NAMALWA (cell line): ENCODE data around the gene RBM6.
A peak's percentile ranks its signal among the peaks of the same experiment; 100 is the strongest.

Experiments
- DNase-seq: peaks from one replicate; pipeline ENCODE4 v3.0.0-alpha.2; 2015; ENCODE audit warnings: low spot score

RBM6 gene

DNA sequence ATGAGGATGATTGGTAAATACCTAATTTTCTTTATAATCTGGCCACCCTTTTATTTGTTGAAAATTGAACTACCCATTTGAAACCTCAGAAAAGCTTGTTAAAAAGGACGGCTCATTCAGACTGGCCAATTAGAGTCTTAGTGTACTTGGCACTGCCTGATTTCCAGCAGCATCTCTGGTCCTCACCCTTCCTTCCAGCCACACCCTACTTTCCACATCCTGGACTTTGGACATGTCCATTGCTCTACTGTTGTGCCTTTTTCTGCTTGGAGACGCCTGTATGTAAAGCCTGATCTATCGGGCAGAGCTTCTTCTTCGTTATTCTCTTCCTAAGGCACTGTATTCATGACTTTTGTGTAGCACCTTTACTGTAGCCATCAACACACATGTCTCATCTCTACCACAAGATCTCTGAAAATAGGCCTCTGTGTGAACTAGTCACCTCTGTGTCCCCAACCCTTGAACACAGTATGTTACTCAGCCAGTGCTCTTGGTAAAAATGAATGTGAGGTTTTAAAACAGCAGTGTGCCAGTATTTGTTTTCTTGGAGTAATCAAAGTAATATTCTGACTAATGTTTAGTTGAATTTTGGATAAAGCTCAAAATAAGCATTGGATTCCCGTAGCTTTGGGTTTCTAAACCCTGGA lies 155.5 kb downstream of the RBM6 start:
- no peak for DNase-seq

DNA sequence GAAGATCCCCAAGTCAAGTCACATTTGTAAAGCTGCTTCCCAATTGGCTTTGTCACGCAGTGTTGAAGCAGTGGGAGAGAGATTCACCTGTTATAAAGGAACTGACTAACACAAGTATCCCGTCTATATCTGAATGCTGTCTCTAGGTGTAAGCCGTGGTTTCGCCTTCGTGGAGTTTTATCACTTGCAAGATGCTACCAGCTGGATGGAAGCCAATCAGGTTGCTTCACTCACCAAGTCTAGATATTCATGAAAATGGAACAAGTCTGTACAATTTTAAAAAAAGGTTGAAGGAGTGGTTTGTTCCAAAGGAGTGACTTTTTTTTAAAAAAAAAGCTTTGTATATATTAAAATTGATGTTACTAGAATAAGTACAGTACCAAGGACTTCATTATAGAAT lies 160.4 kb downstream of the RBM6 start:
- no peak for DNase-seq

DNA sequence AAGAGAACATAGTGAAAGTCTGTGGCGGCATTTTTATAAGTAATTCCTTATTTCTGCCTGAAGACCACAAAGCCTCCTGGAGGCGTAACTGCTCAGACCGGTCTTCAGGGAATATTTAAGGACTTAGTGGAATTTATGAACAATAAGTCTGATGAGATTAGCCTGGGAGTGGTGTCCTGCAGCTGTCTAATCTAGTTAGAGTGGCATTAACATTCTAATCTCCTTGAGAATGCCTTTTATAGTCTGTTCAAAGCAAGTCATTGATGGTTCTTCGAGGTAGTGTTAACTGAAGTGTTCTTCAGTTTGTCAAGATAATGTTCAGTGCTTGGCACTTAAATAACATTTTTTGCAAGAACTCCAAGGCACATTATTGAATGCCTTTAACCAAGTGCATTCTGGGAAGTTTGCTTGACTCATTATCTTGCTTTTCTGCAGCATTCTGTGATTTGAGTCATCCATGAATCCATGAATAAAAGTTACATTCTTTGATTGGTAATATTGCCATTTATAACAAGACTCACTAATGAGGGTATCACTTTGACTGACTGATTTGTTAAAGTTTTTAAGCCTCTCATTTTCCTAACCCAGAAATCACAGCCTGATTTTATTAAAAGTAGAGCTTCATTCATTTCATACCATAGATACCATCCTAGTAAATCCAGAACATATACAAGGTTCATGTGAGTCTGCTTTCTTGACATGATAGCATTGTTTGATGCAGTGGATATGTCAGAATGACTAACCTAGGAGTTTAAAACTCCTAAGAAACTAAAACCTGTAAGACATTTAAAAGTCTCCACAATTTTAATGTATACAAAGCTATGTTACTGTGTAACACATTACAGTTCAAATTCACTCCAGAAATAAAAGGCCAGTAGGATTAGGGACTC lies 161.3 kb downstream of the RBM6 start:
- DNase-seq: no peak

DNA sequence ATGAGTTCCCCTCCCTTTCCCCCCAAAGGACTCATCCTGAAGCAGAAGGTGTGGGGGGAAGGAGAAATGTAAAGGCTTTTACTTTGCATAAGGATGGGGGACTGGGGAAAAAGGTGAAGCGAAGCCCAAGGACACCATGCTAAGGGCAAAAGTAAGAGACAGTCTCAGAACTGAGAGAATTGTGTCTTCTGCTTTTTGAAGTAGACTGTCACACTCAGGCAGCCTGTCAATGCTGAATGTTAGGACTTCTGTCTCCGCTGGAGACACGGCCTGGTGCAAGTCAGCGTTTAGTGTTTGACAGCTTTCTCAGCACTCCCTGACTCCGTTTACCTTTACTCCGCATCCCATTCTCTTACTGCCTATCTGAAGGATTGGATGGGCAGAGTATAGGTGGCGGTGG lies 162.6 kb downstream of the RBM6 start:
- no peak for DNase-seq

DNA sequence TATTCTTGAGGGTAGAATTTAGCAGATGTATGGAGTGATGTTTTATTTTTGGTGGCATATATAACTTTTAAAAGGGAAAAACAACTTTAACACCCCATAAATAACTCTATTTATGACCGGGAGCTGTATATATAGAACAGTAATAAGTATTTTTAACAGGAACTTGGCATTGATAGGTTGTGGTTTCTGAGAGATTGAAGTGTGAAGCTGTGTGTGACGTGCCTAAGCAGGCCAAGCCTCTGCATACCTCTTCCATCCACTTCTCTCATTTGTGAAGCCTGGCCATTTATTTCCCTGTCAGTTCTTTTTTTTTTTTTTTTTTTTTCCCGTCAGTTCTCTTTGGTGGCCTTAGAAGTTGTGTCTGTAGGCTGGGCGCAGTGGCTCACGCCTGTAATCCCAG lies 171.8 kb downstream of the RBM6 start:
- no peak for DNase-seq

DNA sequence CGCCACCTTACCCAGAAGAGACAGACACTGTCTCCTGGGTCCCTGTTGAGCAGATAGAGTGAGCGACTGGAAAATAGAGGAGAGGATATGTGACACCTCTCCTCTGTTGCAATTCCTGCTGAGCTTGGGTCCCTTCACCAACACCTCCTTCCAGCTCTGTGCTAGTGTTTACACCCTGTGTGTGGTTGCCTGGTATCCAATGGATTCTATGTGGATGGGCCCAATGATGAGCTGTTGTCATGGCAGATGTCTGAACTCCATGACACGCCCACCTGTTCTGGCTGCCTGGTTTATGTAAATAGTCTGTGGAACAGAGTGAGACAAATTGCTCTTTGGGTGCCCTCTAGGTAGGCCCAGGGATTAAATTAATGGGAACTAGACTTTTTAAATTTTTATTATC lies 172.5 kb downstream of the RBM6 start:
- peak; percentile 26 for DNase-seq

DNA sequence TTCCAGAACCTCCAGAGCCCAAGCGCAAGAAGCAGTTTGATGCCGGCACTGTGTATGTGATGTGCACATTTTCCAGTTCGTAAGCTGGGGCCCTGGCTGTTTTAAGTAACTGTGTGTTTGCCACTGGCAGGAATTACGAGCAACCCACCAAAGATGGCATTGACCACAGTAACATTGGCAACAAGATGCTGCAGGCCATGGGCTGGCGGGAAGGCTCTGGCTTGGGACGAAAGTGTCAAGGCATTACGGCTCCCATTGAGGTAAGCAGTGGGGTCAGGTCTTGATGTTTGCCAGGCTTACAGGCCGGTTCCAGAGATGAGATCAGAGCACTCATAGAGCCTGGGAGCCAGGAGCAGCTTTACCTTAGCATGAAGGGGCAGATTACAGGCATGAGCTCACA lies 177.2 kb downstream of the RBM6 start:
- DNase-seq: no peak

DNA sequence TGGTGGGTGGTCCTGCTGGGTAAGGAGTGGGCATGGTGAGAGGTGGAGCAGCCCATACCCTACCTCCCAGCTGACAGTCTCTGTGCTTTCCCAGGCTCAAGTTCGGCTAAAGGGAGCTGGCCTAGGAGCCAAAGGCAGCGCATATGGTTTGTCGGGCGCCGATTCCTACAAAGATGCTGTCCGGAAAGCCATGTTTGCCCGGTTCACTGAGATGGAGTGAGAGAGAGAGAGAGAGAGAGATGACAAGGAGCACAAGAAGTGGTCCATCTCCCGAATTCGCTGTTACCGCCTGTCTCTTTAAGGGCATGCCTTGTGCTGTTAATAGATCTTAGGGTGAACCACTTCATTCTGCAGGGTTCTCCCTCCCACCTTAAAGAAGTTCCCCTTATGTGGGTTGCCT lies 178.3 kb downstream of the RBM6 start:
- DNase-seq: no peak

DNA sequence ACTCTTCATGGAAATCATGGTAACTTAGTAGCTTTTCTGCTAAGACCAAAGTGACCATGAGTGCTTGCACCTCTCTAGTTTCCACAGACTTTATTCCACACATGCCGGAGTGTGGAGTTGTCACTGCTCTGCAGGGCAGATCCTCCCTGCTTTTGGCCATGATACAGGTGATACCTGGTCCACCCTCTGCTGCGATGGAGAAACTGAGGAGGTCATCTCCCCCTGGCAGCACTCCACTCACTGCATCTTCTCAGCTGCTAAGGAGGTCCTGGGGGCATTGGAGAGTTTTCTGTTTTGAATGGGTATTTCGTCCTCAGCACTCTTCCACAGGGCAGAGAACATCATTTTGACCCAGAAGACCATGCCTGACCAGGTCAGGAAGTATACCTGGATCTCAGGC lies 179.8 kb downstream of the RBM6 start:
- DNase-seq: no peak

DNA sequence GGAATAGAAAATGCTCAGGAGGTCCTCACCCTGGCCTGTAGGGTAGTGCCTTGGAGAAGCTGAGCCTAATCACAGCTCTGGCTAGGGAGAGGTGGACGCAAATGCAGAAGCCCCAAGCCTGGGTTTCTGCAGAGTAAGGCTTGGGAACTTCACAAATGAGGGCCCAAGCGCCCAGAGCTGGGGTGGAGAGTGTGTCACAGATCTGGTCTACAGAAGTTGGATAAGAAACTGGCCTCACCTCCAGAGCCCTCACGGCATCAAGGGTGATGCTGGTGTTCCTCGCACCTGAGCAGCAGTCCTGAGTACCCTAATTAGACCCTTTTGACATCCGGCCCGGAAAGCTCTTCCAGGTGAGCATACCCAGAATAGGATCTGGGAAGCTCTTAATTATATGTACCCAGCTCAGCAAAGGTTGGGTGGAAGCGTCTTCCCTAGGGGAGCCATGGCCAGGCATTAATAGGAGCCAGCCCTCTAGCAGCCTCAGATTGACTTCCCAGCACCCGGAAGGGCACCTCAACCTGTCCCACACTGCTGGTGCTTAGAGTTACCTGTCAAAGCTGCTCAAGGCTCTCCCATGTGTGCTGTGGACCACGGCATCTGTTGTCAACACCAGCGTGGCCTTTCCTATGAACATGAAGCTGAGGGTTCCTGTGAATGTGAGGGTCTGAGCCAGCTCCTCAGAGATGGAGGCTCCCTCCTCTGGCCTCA lies 180.6 kb downstream of the RBM6 start:
- no peak for DNase-seq

DNA sequence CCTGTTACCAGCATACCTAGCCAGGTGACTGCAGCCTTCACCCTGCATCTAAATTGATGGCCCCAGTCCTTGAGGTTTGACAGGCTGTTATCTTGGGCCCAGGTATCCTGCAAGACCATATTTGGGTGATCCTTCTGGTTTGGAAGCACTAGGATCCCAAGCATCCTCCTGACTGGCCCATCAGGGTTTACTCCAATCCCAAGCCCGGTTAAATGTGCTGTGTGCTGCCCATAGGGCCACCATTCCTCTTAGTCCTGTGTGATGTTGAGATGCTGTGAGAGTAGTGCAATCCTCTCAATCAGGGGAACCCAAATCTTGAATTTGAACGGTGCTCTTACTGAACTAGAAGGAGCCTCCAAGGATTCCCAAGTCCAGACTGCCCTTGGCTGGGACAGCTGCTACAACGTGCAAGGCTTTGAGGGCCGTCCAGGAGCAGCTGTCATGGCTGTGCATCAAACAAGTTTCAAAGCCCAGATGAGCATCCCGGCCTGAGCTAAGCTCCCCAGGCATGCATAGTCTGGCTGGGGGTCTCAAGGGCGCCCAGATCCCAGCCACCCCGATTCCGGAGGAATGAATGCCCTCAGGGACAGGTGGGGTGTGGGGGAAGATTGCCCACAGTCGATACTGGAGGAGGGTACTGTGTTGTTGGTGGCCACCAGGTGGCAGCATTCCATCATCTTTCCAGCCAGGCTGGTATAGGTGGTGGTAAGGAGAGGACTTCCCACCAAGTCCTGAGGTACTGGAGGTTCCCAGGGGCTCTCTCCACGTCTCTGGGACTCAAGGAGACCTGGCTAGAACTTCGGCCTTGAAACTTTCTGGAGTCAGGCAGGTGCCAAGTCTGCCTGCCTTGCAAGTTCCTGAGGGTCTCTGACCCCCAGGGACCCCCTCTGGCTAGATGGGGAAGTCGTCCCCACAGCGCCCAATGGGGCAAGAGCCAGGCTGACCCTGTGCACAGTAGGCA lies 181.4 kb downstream of the RBM6 start:
- DNase-seq: peak; percentile 71

DNA sequence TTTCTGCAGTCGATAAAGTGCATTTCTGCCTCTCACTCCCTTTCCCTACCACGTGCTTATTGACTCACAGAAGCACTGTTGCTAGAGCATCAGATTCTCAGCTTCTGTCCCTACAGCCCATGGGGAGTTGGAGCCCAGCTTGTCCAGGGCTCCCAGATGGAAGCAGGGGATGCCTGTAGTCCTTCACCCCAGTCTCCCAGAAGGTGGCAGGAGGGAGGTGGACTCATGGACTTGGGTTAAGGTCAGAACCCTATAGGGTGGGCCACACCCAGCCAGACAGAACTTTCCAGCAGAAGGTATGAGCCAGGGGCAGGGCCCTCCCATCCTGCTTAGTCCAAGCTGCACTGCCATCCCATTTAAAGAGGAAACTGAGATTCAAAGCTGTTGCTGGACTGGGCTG lies 182.1 kb downstream of the RBM6 start:
- no peak for DNase-seq

DNA sequence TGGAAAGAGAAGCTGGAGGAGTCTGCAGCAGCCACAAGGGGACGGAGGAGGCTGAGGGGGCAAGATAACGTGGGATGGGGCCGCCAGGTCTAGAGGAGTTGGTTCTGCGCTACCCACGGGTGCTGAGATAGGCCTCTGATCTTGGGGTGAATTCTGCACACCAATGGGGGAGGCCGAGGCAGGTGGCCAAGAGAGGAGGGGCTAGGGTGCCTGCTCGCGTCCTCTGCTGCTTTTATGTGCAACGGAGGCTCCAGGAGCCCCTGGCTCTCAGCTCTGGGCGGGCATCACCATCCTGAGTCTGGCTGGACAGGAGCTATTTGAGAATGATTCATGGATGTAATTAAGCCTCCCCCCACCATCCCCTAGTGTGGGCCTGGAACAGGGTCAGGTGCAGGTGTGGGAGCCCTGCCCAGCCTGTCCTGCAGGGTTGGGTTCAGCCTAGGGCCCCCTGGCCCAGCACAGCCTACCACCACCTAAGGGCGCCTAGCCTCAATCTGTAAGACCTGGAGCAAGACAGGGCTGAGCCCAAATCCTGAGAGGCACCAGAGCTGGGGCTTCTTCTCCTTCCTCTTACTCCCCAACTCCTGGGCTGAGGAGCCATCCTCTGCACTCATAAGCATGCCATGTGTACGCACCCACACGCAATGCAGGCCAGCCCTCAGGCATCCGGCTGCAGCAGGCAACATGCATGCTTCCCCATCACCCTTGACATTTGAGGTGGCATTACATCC lies 182.9 kb downstream of the RBM6 start:
- no peak for DNase-seq

DNA sequence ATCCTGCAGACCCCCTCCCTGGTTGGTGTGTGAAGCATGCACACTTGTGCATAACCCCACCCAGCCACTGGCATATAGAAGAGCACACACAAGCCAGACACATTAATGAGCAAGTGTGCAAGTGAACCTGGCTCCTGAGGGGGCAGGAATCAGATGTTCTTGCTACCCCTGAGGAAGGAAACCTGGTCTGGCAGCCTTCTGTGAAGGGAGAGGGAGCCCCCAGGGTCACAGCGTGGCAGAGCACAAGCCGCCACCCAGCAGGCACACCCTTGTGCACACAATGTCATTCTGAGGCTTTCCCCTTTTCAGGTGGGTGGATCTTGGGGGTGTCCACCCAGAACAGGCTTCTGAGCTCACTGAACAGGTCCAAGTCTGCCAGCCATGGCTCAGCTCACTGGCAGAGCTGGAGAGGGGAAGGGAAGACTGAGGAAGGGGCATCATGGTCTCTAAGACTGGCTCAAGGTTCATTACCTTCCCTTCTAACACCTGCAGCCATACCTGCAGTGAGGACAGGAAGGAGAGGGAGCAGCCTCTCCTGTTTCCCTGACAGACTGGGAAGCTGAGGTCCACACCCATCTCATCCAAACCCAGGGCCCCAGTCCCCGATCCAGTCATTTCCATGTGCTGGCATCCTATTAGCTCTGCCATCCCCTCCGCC lies 183.6 kb downstream of the RBM6 start:
- no peak for DNase-seq

DNA sequence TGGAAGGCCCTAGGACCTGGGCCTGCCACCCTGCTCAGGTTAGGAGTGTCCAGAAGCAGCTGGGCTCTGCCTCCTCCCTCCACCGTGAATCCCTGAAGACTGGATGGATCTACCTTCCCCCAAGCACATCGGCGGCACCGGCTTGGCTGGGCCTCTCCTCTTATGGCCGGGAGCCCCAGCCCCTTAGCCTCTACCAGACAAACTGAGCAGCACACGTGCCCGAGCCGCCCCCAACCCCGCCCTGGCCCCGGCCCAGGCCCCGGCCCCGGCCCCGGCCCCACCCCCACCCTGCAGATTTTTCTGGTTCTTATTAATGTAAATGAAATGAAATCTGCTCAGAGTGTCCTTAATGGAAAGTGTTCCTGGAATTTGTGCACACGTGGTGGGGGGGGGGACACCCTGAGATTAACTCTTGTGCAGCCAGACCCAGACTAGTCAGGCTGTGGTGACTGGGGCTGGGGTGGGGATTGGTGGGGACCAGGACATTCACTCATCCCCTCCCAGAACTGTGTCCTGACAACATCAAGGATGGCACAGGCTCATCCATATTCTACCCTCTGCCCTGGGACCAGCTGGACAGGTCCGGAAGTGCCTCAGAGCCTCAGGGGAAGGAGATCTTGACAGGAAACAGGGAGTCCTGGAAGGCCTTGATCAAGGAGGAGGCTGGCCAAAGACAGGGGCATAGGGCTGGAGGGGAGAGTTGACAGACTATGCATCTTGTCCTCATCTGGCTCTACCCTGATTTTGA lies 184.3 kb downstream of the RBM6 start:
- DNase-seq: no peak

DNA sequence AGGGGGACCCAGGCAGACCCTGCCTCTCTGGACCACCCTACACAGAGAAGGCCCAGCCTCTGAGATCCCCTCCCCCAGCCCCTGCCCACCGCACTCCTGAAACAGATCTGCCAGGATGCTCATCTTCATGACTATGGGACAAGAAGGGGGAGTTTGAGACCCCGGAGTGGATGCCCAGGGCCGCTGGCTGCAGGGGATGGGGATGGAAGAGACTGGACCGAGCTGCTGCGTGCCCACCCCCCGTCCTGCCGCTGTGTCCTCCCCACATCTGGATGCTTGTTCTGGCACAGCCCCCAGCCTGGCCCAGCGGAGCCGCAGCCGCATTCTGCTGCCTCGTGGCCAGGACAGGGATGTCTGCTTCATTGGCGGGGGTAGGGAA lies 184.8 kb downstream of the RBM6 start:
- DNase-seq: no peak

DNA sequence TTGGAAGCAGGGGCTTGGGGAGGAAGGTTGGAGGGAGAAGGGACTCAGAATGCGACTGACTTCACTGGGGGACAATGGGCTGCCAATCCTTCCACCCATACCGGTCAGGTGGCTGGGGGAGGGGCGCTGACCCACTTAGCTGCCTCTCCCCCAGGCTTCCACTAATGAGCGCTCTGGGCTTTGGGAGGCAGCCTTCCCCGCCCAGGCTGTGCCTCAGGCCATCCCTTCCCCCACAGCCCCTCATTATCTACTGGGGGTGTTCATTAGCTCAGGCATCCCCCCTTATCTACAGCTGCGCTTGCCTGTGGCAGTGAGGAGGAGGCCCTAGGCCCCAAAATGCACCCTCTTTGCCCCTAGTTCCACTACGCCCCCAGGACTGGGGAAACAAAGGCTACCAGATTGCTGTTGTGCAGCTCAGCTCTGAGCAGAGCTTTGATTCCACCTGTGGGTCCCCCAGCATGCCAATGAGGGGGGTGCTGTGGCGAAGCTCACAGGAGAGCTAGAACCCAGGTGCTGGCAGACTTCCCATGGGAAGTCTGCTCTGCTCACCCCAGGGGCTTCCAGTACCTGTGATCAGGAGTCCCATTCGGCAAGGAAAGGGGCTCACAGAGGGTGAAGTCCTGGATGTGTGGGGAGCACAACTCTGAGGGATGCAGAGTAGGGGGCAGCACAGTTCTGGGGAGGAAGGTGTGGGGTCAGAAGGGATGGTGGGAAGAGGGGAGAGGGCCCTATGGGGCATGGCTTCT lies 185.8 kb downstream of the RBM6 start:
- no peak for DNase-seq

DNA sequence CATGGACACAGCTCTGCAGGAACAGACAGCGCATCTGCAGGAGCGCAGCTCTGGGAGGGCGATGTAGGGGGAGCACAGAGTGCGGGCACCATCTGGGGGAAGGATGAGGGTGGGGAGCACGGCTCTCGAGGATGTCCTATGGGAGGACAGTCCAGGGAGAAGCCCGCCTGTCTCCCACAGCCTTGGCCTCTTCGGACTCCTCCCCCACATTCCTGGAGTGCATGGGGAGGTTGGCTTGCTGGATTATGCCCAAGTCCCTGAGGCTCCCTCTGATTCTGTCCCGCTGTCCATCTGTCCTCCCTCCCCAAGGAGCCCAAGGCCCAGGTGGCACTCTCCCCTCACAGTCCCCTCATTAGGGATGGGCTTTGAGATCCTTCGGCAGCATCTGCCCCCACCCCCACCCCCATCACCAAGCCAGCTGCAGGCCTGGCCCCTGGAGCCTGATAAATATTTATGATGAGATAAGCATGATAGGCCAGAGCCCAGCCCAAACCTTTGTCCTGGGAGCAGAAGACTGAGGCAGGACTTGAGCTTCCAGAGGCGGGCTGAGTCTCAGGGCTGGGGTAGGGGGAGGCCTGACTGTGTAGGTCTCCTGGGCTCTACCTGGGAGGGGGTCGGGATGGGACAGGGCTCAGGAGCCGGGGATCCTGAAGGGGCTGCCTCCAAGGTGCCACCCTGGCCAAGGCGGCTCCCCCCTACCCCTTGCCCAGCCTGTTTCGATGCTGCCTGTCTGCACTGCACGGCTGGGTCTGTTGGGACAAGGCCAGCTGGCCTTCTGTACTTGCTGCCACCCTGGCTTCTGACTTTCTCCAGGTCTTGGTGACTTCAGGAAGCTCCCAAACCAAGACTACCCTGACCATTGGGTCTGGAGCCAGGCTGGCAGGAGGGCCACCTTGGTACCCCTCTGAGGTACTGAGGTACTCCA lies 186.6 kb downstream of the RBM6 start:
- DNase-seq: no peak
